Measurements from ENCODE around the gene GHRL. TPM values are rescaled to one million over a fixed set of nuclear protein-coding genes. Genes with fewer than 3 reads are reported as not detected.

Gene GHRL
- total RNA-seq, 1 donor from 2014 or later, result 0.59 TPM

DNA sequence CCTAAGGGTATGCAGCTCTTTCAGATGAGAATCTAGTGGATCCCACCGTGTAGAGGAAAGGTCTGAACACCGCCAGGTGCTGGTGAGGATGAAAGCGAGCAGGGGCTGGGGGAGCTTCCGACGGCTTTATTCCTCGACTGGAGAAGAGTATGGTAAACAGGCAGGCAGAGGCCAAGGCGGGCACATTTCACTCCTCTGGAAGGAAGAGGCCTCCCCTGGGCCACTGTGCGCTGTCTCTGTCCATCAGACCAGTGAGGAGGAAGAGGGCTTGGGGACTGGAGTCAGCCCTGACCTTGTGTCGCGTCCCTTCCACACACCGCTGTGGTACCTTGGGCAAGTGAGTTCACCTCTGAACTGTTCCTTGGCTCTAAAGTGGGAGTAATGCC, 4.2 kb downstream of the GHRL start:
- no peak overlapping the region for H3K4me3 Mint-ChIP-seq (ENCODE audit: unreplicated experiment)
- H3K9me3 Mint-ChIP-seq (ENCODE audit: unreplicated experiment), result no peaks in the 10 kb centered on the region
- H3K27ac Mint-ChIP-seq (ENCODE audit: unreplicated experiment), result no peak overlapping the region
- peaks cover 17% of the 10 kb centered on the region for H3K4me1 Mint-ChIP-seq (ENCODE audit: unreplicated experiment)
- H3K36me3 Mint-ChIP-seq (ENCODE audit: unreplicated experiment), result peaks cover 10% of the 10 kb centered on the region
- DNase-seq (ENCODE audit: extremely low spot score, unreplicated experiment), result no peak
- H3K27me3 Mint-ChIP-seq (ENCODE audit: unreplicated experiment), result no peaks in the 10 kb centered on the region
- no peak for TF ChIP-seq CTCF (IDR thresholded peaks at IDR 0.05)

DNA sequence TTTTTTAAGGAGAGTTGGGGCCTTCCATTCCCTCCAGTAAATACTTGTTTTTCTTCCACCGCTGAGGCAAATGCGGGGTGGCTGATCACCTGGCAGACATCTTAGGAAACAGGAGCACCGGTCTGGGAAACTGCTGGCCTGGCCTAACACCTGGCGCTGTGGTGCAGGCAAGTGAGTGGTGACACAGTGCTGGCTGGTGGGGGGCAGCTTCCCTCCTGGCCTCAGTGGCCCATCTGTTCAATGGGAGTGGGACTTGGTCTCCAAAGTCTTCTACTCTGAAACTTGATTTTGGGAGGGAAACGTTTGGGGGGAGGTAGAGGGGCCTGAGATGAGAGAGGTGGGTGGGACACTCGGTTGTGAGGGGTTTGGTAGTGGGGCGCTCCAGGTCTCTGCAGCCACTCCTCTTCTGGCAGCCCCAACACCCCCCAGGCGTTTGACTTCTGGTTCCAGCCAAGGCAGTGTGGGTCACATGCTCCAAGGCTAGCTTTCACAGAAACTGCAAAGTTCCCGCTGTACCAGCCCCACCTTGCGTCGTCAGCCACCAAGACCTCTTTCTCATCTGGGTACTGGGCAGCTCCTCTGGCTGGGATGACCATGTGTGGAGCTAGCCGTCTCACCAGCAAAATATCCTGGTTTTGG, 4.7 kb downstream of the GHRL start:
- no peak overlapping the region for H3K4me3 Mint-ChIP-seq (ENCODE audit: unreplicated experiment)
- no peak for TF ChIP-seq CTCF (IDR thresholded peaks at IDR 0.05)
- H3K36me3 Mint-ChIP-seq (ENCODE audit: unreplicated experiment), result peaks cover 10% of the 10 kb centered on the region
- DNase-seq (ENCODE audit: extremely low spot score, unreplicated experiment), result no peak
- no peak overlapping the region for H3K27ac Mint-ChIP-seq (ENCODE audit: unreplicated experiment)
- H3K9me3 Mint-ChIP-seq (ENCODE audit: unreplicated experiment), result no peaks in the 10 kb centered on the region
- no peaks in the 10 kb centered on the region for H3K27me3 Mint-ChIP-seq (ENCODE audit: unreplicated experiment)
- peaks cover 17% of the 10 kb centered on the region for H3K4me1 Mint-ChIP-seq (ENCODE audit: unreplicated experiment)

- H3K27me3 Mint-ChIP-seq (ENCODE audit: unreplicated experiment), result no peaks in the 10 kb centered on the region
- peaks cover 7% of the 10 kb centered on the region for H3K36me3 Mint-ChIP-seq (ENCODE audit: unreplicated experiment)
- peaks cover 19% of the 10 kb centered on the region for H3K4me1 Mint-ChIP-seq (ENCODE audit: unreplicated experiment)
- H3K9me3 Mint-ChIP-seq (ENCODE audit: unreplicated experiment), result no peaks in the 10 kb centered on the region
- H3K27ac Mint-ChIP-seq (ENCODE audit: unreplicated experiment), result peak overlapping the region; percentile 46
- H3K4me3 Mint-ChIP-seq (ENCODE audit: unreplicated experiment), result no peak overlapping the region
- no peak for TF ChIP-seq CTCF (IDR thresholded peaks at IDR 0.05)
- DNase-seq (ENCODE audit: extremely low spot score, unreplicated experiment), result no peak
These were observed 6.0 kb downstream of the GHRL start for GRCh38 chr3:10286596-10287295.

DNA sequence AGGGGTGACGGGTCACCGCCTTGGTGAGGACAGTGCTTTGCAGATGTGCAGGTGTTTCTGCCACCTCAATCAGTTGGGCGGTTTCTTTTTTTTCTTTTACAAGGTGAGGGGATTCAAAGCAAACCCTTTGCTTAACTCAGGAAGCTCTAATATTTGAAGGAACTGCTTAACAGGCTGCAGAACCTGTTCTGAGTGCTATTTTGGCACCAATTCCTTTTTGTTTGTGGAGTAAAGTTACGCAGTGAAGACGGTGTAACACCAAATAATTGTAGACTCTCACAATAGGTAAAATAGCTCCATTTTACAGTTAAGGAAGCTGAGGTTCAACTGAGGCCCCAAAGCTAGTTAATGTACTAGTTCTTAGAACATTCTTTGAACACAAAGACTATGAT, 6.6 kb downstream of the GHRL start:
- peaks cover 7% of the 10 kb centered on the region for H3K36me3 Mint-ChIP-seq (ENCODE audit: unreplicated experiment)
- no peak overlapping the region for H3K4me3 Mint-ChIP-seq (ENCODE audit: unreplicated experiment)
- no peaks in the 10 kb centered on the region for H3K9me3 Mint-ChIP-seq (ENCODE audit: unreplicated experiment)
- peaks cover 19% of the 10 kb centered on the region for H3K4me1 Mint-ChIP-seq (ENCODE audit: unreplicated experiment)
- no peak for TF ChIP-seq CTCF (IDR thresholded peaks at IDR 0.05)
- H3K27ac Mint-ChIP-seq (ENCODE audit: unreplicated experiment), result peak overlapping the region; percentile 34
- no peaks in the 10 kb centered on the region for H3K27me3 Mint-ChIP-seq (ENCODE audit: unreplicated experiment)
- no peak for DNase-seq (ENCODE audit: extremely low spot score, unreplicated experiment)

GRCh38 chr3:10285272-10286132, 7.2 kb downstream of the GHRL start:
- H3K9me3 Mint-ChIP-seq (ENCODE audit: unreplicated experiment), result no peaks in the 10 kb centered on the region
- H3K4me1 Mint-ChIP-seq (ENCODE audit: unreplicated experiment), result peaks cover 19% of the 10 kb centered on the region
- no peak for DNase-seq (ENCODE audit: extremely low spot score, unreplicated experiment)
- peaks cover 11% of the 10 kb centered on the region for H3K36me3 Mint-ChIP-seq (ENCODE audit: unreplicated experiment)
- H3K27me3 Mint-ChIP-seq (ENCODE audit: unreplicated experiment), result no peaks in the 10 kb centered on the region
- no peak for TF ChIP-seq CTCF (IDR thresholded peaks at IDR 0.05)
- no peak overlapping the region for H3K27ac Mint-ChIP-seq (ENCODE audit: unreplicated experiment)
- no peak overlapping the region for H3K4me3 Mint-ChIP-seq (ENCODE audit: unreplicated experiment)
